ENCODE measurements around the gene TSEN54. TPM values are rescaled to one million over a fixed set of nuclear protein-coding genes. Genes with fewer than 3 reads are reported as not detected.

Gene TSEN54
- total RNA-seq, 1 experiment from 2014 or later: 44.5 TPM

DNA sequence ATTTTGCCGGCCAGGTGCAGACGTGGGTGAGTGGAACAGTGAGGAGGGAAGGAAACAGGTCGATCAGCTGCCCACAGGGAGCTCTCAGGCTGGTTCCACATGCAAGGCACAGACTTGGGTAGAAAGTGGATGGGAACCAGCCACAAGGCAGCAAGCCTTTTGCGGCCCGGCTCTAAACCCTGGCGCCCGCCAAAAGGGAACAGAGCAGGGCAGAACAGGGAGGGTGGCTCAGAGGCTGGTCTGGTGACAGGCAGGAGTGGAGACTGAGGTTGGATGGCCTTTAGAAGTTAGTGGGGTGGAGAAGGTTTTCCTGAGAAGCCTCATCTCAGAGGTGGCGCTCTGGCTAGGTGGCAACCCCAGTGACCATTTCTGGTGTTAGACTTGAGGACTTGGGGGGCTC lies 19.5 kb downstream of the TSEN54 start:
- no peak overlapping the region for H3K14ac ChIP-seq (ENCODE audit: insufficient read depth, low read length)
- H3K56ac ChIP-seq (ENCODE audit: insufficient read length, low read depth, low read length): no peak overlapping the region
- no peak overlapping the region for H3K9ac ChIP-seq (ENCODE audit: extremely low read depth, insufficient read length, low read length)
- DNase-seq: no peak
- H4K5ac ChIP-seq (ENCODE audit: insufficient read length, low read depth, low read length): no peak overlapping the region
- no peak overlapping the region for H2AK5ac ChIP-seq (ENCODE audit: insufficient read length, low read length)
- Mint-ChIP-seq H3K36me3 (ENCODE audit: insufficient read depth in 1 of 3, low read depth in 3 of 3) (peaks cover 3 to 24% (median 13%) of the 10 kb centered on the region in 3 experiments; a peak in 6 of 7 replicates), H3K27ac (no peak overlapping the region; a peak in 1 of 7 replicates), H3K4me3 (no peak overlapping the region; a peak in 1 of 5 replicates), H3K4me1 (peaks cover 8 to 19% of the 10 kb centered on the region in 2 experiments), H3K27me3 (ENCODE audit: low read depth) (no peaks in the 10 kb centered on the region), H3K9me3 (no peaks in the 10 kb centered on the region)
- no peaks in the 10 kb centered on the region for H3K23me2 ChIP-seq (ENCODE audit: insufficient read length, low read depth, low read length, poor library complexity, severe bottlenecking)
- H3K18ac ChIP-seq (ENCODE audit: insufficient read length, low read depth, low read length): no peak overlapping the region
- H4K8ac ChIP-seq (replicated peaks; ENCODE audit: insufficient read length, low read depth, low read length): no peak overlapping the region
- H3K27me3 ChIP-seq (ENCODE audit: insufficient read depth, low read length): no peaks in the 10 kb centered on the region
- H4K91ac ChIP-seq (ENCODE audit: insufficient read length, low read depth, low read length): no peak overlapping the region
- no peak overlapping the region for H3K27ac ChIP-seq (ENCODE audit: insufficient read length, low read depth, low read length)
- no peak overlapping the region for H3K23ac ChIP-seq (ENCODE audit: insufficient read length, low read depth, low read length)
- no peak overlapping the region for H3K4me2 ChIP-seq (ENCODE audit: insufficient read depth, insufficient read length, low read length)
- H3K79me2 ChIP-seq (ENCODE audit: insufficient read depth, low read length): no peaks in the 10 kb centered on the region
- TF ChIP-seq CTCF (conservative IDR thresholded peaks at IDR 0.05): no peak
- WGBS (ENCODE audit: extremely low coverage, insufficient read length, low lambda C conversion rate): no CpG with 5 or more reads among the region's 8 CpGs
- H2AFZ ChIP-seq (ENCODE audit: low read length): no peak overlapping the region
- no peaks in the 10 kb centered on the region for H4K20me1 ChIP-seq (ENCODE audit: control insufficient read depth, insufficient read depth, insufficient read length)
- H3K4me1 ChIP-seq (ENCODE audit: insufficient read depth, low read length): no peaks in the 10 kb centered on the region
- no peak overlapping the region for H2BK5ac ChIP-seq (ENCODE audit: insufficient read length, low read length)
- no peak overlapping the region for H2BK15ac ChIP-seq (ENCODE audit: low read depth, low read length)
- H2BK12ac ChIP-seq (ENCODE audit: insufficient read length, low read depth, low read length): no peak overlapping the region
- no peaks in the 10 kb centered on the region for H3K79me1 ChIP-seq (ENCODE audit: insufficient read depth, low read depth, low read length, poor library complexity, severe bottlenecking)
- H3T11ph ChIP-seq (ENCODE audit: low read length): no peak overlapping the region
- no peak overlapping the region for H2BK20ac ChIP-seq (ENCODE audit: low read depth, low read length, poor library complexity, severe bottlenecking)
- H2BK120ac ChIP-seq (ENCODE audit: low read depth, low read length, poor library complexity, severe bottlenecking): no peak overlapping the region
- no peak overlapping the region for H3K4ac ChIP-seq (ENCODE audit: low read depth, low read length)
- no peaks in the 10 kb centered on the region for H3K9me3 ChIP-seq (ENCODE audit: control insufficient read depth, low read depth, low read length)

Data from H9 (cell line).